Type B pancreatic cell (in vitro differentiated cells): ENCODE results near the gene DNAH10. TPM values are rescaled to one million over a fixed set of nuclear protein-coding genes. Genes with fewer than 3 reads are reported as not detected.

Experiments
- DNase-seq: peaks from one replicate; pipeline ENCODE4 v3.0.0; 2021; ENCODE audit warnings: mixed read lengths; ENCODE audit not compliant: unreplicated experiment; ENCODE audit errors: extremely low spot score
- H3K27ac Mint-ChIP-seq: 2 replicates; pipeline ENCODE4 v1.8.0; 2021; ENCODE audit warnings: mild to moderate bottlenecking, mixed read lengths
- H3K27me3 Mint-ChIP-seq: 2 replicates; pipeline ENCODE4 v1.8.0; 2021; ENCODE audit warnings: mixed read lengths
- H3K36me3 Mint-ChIP-seq: 2 replicates; pipeline ENCODE4 v1.8.0; 2021; ENCODE audit warnings: mixed read lengths
- H3K4me1 Mint-ChIP-seq: one replicate; pipeline ENCODE4 v1.8.0; 2021; ENCODE audit warnings: mixed read lengths; ENCODE audit not compliant: unreplicated experiment
- H3K4me3 Mint-ChIP-seq: 2 replicates; pipeline ENCODE4 v1.8.0; 2021; ENCODE audit warnings: mild to moderate bottlenecking, mixed read lengths
- H3K9me3 Mint-ChIP-seq: 2 replicates; pipeline ENCODE4 v1.8.0; 2021; ENCODE audit warnings: mixed read lengths
- total RNA-seq: library from RNA; stranded (reverse); gene quantifications from 2 replicates; pipeline ENCODE4 v1.2.1, GENCODE V29; 2021; ENCODE audit warnings: low replicate concordance
- TF ChIP-seq, protein P1 (sequence below): fragments of 200-600 bp; sonication (generic); conservative IDR thresholded peaks from 2 replicates; pipeline ENCODE4 v1.5.0; 2021; ENCODE audit warnings: antibody characterized with exemption, mild to moderate bottlenecking

The DNAH10 gene
- total RNA-seq, 1 donor from 2014 or later, result 0.56 TPM

DNA sequence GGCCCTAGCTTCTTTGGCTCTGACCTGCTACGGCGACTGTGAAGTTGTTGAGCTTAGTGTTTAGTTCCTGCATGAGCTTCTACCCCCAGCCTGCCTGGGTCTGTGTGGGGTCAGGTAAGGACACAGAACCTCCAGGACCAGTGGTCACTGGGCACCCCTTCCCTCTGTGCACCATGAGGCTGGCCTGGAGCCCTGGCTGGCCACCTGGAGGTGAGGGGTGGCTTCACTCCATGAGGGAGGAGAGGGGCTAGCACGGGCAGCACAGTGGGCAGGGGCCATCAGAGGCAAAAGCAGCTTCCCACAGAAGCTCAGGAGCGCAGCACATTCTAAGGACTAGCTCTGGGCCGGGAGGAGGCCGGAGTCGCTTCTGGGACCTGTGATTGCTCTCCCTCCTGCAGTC, 173.9 kb downstream of the DNAH10 start:
- no peak overlapping the region for H3K27ac Mint-ChIP-seq
- no peak for DNase-seq
- no peak overlapping the region for H3K4me3 Mint-ChIP-seq
- H3K9me3 Mint-ChIP-seq, result no peaks in the 10 kb centered on the region
- no peaks in the 10 kb centered on the region for H3K4me1 Mint-ChIP-seq
- H3K36me3 Mint-ChIP-seq, result peaks cover 12% of the 10 kb centered on the region
- H3K27me3 Mint-ChIP-seq, result no peaks in the 10 kb centered on the region
- TF ChIP-seq, protein P1, sequence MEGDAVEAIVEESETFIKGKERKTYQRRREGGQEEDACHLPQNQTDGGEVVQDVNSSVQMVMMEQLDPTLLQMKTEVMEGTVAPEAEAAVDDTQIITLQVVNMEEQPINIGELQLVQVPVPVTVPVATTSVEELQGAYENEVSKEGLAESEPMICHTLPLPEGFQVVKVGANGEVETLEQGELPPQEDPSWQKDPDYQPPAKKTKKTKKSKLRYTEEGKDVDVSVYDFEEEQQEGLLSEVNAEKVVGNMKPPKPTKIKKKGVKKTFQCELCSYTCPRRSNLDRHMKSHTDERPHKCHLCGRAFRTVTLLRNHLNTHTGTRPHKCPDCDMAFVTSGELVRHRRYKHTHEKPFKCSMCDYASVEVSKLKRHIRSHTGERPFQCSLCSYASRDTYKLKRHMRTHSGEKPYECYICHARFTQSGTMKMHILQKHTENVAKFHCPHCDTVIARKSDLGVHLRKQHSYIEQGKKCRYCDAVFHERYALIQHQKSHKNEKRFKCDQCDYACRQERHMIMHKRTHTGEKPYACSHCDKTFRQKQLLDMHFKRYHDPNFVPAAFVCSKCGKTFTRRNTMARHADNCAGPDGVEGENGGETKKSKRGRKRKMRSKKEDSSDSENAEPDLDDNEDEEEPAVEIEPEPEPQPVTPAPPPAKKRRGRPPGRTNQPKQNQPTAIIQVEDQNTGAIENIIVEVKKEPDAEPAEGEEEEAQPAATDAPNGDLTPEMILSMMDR, result no peak

DNA sequence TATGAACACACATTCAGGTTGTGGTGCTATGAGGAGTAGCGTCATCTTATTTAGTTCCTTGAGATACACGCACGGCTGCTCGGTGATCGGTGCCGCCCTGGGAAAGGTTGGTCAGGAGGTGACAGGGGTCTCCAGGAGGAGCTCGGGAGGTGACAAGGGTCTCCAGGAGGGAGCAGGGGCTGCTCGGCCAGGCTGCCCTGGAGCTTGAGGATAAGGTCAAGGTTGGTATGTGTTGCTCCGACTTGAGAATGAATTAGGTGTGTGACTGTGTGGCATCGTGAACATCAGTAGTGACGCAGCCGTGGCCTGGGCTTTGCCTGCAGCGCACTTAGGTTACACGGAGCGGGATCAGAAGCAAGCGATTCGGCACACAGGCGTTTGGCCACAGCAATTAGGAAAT, 174.4 kb downstream of the DNAH10 start:
- no peaks in the 10 kb centered on the region for H3K27me3 Mint-ChIP-seq

DNA sequence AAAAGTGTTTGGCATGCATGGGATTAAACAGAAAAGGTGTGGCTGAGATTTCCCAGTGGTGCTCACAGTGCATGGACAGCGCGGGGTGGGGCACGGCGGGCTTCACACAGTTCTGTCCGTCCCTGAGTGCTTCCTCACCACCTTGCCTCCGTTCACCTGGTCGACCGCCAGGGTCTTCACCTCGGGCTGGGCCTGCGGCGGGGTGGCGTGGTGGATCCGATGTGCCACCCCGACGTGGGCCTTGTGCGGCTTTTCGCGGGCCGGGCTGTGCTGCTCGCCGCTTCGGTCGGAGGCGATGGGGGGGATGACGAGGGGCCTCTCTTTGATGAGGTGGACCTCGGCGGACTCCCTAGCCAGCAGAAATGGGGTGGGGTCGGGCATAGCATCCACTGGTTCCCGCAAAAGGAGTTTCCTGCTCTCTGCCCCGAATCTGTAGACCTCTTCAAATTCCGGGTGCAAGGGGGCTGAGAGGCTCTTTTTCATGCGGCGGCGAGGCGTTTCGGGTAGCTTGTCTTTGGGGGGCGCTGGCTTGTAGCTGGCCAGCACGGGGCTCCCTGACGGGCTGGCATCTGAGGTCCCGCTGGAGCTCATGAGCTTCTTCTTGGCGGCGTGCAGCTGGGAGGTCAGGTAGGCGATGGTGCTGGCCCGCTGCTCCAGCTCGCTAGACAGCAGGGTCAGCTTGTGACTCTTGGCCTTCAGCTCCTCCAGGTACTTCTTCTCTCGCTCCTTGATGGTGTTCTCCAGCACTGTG, 175.0 kb downstream of the DNAH10 start:
- Mint-ChIP-seq H3K4me3 (no peak overlapping the region), H3K27me3 (no peaks in the 10 kb centered on the region), H3K36me3 (peaks cover 20% of the 10 kb centered on the region), H3K4me1 (no peaks in the 10 kb centered on the region), H3K9me3 (no peaks in the 10 kb centered on the region), H3K27ac (no peak overlapping the region)
- TF ChIP-seq, protein P1, result no peak
- no peak for DNase-seq

More for the DNA sequence above, 174.4 kb downstream of the DNAH10 start:
- TF ChIP-seq, protein P1, result no peak
- peaks cover 15% of the 10 kb centered on the region for H3K36me3 Mint-ChIP-seq
- H3K9me3 Mint-ChIP-seq, result no peaks in the 10 kb centered on the region
- no peak overlapping the region for H3K4me3 Mint-ChIP-seq
- DNase-seq, result no peak
- H3K27ac Mint-ChIP-seq, result no peak overlapping the region
- H3K4me1 Mint-ChIP-seq, result no peaks in the 10 kb centered on the region

DNA sequence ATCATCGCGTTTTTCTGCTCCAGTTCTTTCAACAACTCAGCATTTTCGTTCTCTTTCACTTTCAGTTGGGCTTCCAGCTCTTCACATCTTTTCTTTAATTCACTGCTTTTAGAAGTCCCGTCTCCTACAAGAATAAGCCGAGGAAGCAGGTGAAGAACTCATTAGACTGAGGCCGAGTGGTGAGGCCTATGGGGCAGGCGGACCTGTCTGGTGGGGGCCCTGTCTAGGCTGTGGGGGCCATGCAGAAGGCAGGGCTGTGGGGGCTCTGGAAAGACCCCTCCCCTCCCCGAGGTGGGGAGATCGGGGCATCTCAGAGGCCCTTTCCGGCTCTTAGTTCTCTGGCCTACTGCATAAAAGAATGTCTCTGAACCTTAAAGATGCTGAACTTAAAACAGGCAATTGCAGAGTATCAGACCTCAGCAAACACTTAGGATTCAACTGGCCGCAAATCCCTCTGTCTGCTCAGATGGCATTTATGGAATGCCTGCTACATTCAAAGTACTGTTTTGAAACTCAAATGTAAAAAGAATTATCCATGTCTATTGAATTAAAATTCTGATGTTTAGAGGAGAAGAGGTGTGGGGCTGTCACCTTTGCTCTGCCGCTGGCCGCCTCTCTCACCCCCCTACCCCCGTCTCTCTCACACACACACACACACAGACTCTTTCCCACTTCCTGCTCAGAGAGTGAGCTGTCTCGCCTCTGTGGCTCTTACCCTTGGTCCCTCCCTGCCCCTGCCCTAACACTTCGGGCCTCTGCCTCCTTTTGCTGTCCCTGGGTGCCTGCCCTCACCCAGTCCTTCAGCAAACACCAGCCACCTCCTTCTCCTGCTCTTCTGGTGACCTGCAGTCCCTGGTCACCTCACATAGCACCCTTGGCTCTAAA, 175.8 kb downstream of the DNAH10 start:
- peaks cover 28% of the 10 kb centered on the region for H3K36me3 Mint-ChIP-seq
- H3K27me3 Mint-ChIP-seq, result no peaks in the 10 kb centered on the region
- H3K4me3 Mint-ChIP-seq, result no peak overlapping the region
- no peaks in the 10 kb centered on the region for H3K4me1 Mint-ChIP-seq
- no peaks in the 10 kb centered on the region for H3K9me3 Mint-ChIP-seq
- DNase-seq, result no peak
- TF ChIP-seq, protein P1, result no peak
- no peak overlapping the region for H3K27ac Mint-ChIP-seq

DNA sequence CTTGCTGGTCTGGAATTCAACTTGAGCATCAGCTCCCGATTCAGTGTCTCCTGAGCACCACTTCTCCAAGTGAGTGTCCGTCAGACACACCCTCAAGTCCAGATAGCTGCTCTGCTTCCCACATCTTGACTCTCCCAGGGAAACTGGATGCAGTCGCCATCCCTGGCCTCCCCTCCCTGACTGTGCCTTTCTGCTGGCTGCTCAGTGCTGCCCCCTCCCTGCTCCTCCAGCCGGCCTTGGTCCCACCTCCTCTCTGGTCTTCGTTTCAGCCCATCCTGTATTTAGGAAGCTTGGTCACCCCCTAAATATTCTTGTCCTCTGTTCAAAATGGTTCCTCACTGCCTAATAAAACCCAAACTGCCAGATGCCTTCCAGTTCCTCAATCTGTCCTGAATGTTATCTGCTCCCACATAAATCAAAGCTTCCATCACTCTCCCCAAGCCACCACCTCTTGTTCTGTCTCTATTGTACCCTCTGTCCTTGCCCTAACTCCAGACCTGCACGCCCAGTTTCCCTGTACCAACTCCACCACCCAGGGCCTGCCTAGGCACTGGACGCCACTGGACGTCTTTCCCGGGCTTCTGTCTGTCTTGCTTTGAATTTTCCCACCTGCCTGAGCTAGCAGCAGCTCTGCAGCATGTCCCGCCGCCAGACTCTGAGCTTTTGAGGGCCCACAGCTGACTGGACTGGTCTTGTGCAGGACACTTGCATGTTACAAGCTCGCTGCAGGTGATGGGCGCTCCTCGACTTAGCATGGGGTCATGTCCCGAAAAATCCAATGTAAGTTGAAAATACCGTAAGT, 176.8 kb downstream of the DNAH10 start:
- no peak for DNase-seq
- Mint-ChIP-seq H3K27me3 (no peaks in the 10 kb centered on the region), H3K9me3 (no peaks in the 10 kb centered on the region), H3K27ac (no peak overlapping the region), H3K4me3 (no peak overlapping the region), H3K4me1 (no peaks in the 10 kb centered on the region), H3K36me3 (peaks cover 29% of the 10 kb centered on the region)
- TF ChIP-seq, protein P1, result peak; percentile 57
